ENCODE data around the gene IER5. TPM values are rescaled to one million over a fixed set of nuclear protein-coding genes. Genes with fewer than 3 reads are reported as not detected.

The IER5 gene
- total and polyA plus RNA-seq, 2 of the 13 experiments (the other 11 are each of a cell fraction or from before 2014, with no cell fraction given): 2.5 to 3.5 TPM

DNA sequence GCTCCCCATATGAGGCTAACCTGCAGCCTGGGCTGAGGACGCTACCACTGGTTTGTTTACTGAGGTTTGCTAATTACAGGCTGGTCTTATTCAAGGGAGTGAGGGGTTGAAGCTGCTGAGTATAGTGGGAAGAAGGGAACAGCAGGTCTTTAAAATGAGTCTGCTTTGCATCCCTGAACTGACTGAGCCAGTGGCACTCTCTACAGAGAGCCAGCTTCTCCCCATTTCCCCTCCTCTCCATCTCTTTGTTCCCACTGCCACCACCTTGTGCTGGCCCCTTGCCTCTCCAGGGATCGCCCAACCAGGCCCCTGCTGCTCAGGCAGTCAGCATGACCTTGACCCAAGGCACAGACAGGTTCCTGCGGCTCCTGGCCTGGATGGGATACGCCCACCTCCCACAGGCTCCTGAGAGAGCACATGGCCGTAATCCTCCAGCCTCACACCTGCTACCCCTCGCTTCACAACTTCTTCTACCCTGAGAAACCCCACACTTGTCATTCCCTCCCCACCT, 45.0 kb downstream of the IER5 start (continued):
- TF ChIP-seq, protein P1, sequence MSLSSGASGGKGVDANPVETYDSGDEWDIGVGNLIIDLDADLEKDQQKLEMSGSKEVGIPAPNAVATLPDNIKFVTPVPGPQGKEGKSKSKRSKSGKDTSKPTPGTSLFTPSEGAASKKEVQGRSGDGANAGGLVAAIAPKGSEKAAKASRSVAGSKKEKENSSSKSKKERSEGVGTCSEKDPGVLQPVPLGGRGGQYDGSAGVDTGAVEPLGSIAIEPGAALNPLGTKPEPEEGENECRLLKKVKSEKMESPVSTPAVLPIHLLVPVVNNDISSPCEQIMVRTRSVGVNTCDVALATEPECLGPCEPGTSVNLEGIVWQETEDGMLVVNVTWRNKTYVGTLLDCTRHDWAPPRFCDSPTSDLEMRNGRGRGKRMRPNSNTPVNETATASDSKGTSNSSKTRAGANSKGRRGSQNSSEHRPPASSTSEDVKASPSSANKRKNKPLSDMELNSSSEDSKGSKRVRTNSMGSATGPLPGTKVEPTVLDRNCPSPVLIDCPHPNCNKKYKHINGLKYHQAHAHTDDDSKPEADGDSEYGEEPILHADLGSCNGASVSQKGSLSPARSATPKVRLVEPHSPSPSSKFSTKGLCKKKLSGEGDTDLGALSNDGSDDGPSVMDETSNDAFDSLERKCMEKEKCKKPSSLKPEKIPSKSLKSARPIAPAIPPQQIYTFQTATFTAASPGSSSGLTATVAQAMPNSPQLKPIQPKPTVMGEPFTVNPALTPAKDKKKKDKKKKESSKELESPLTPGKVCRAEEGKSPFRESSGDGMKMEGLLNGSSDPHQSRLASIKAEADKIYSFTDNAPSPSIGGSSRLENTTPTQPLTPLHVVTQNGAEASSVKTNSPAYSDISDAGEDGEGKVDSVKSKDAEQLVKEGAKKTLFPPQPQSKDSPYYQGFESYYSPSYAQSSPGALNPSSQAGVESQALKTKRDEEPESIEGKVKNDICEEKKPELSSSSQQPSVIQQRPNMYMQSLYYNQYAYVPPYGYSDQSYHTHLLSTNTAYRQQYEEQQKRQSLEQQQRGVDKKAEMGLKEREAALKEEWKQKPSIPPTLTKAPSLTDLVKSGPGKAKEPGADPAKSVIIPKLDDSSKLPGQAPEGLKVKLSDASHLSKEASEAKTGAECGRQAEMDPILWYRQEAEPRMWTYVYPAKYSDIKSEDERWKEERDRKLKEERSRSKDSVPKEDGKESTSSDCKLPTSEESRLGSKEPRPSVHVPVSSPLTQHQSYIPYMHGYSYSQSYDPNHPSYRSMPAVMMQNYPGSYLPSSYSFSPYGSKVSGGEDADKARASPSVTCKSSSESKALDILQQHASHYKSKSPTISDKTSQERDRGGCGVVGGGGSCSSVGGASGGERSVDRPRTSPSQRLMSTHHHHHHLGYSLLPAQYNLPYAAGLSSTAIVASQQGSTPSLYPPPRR (CRISPR knock-in tag; IDR thresholded peaks at IDR 0.05; ENCODE audit: borderline replicate concordance): no peak
- TF ChIP-seq SP4 (CRISPR knock-in tag; IDR thresholded peaks at IDR 0.05): no peak
- TF ChIP-seq KLF6 (CRISPR knock-in tag; IDR thresholded peaks at IDR 0.05): no peak
- TF ChIP-seq, protein P2, sequence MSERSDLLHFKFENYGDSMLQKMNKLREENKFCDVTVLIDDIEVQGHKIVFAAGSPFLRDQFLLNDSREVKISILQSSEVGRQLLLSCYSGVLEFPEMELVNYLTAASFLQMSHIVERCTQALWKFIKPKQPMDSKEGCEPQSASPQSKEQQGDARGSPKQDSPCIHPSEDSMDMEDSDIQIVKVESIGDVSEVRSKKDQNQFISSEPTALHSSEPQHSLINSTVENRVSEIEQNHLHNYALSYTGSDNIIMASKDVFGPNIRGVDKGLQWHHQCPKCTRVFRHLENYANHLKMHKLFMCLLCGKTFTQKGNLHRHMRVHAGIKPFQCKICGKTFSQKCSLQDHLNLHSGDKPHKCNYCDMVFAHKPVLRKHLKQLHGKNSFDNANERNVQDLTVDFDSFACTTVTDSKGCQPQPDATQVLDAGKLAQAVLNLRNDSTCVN (CRISPR knock-in tag; IDR thresholded peaks at IDR 0.05; ENCODE audit: borderline replicate concordance): no peak
- TF ChIP-seq ATF7-NPFF (CRISPR knock-in tag; IDR thresholded peaks at IDR 0.05; ENCODE audit: low read depth): no peak
- TF ChIP-seq, protein P3, sequence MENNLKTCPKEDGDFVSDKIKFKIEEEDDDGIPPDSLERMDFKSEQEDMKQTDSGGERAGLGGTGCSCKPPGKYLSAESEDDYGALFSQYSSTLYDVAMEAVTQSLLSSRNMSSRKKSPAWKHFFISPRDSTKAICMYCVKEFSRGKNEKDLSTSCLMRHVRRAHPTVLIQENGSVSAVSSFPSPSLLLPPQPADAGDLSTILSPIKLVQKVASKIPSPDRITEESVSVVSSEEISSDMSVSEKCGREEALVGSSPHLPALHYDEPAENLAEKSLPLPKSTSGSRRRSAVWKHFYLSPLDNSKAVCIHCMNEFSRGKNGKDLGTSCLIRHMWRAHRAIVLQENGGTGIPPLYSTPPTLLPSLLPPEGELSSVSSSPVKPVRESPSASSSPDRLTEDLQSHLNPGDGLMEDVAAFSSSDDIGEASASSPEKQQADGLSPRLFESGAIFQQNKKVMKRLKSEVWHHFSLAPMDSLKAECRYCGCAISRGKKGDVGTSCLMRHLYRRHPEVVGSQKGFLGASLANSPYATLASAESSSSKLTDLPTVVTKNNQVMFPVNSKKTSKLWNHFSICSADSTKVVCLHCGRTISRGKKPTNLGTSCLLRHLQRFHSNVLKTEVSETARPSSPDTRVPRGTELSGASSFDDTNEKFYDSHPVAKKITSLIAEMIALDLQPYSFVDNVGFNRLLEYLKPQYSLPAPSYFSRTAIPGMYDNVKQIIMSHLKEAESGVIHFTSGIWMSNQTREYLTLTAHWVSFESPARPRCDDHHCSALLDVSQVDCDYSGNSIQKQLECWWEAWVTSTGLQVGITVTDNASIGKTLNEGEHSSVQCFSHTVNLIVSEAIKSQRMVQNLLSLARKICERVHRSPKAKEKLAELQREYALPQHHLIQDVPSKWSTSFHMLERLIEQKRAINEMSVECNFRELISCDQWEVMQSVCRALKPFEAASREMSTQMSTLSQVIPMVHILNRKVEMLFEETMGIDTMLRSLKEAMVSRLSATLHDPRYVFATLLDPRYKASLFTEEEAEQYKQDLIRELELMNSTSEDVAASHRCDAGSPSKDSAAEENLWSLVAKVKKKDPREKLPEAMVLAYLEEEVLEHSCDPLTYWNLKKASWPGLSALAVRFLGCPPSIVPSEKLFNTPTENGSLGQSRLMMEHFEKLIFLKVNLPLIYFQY (CRISPR knock-in tag; IDR thresholded peaks at IDR 0.05; ENCODE audit: borderline replicate concordance): no peak
- peak; percentile 90 for TF ChIP-seq RXRB (CRISPR knock-in tag; IDR thresholded peaks at IDR 0.05; ENCODE audit: borderline replicate concordance)
- no peak for TF ChIP-seq ZC3H13 (CRISPR knock-in tag; IDR thresholded peaks at IDR 0.05)
- TF ChIP-seq, protein P4, sequence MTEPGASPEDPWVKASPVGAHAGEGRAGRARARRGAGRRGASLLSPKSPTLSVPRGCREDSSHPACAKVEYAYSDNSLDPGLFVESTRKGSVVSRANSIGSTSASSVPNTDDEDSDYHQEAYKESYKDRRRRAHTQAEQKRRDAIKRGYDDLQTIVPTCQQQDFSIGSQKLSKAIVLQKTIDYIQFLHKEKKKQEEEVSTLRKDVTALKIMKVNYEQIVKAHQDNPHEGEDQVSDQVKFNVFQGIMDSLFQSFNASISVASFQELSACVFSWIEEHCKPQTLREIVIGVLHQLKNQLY (CRISPR knock-in tag; IDR thresholded peaks at IDR 0.05): no peak
- TF ChIP-seq, protein P5, sequence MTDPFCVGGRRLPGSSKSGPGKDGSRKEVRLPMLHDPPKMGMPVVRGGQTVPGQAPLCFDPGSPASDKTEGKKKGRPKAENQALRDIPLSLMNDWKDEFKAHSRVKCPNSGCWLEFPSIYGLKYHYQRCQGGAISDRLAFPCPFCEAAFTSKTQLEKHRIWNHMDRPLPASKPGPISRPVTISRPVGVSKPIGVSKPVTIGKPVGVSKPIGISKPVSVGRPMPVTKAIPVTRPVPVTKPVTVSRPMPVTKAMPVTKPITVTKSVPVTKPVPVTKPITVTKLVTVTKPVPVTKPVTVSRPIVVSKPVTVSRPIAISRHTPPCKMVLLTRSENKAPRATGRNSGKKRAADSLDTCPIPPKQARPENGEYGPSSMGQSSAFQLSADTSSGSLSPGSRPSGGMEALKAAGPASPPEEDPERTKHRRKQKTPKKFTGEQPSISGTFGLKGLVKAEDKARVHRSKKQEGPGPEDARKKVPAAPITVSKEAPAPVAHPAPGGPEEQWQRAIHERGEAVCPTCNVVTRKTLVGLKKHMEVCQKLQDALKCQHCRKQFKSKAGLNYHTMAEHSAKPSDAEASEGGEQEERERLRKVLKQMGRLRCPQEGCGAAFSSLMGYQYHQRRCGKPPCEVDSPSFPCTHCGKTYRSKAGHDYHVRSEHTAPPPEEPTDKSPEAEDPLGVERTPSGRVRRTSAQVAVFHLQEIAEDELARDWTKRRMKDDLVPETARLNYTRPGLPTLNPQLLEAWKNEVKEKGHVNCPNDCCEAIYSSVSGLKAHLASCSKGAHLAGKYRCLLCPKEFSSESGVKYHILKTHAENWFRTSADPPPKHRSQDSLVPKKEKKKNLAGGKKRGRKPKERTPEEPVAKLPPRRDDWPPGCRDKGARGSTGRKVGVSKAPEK (CRISPR knock-in tag; IDR thresholded peaks at IDR 0.05; ENCODE audit: borderline replicate concordance): no peak
